Hematopoietic multipotent progenitor cell treated with erythropoietin and hydrocortisone succinate and interleukin-3 and kit ligand, for 15 days (in vitro differentiated cells): ENCODE data around the gene BEGAIN.

Source experiments
- DNase-seq: peaks from one replicate; pipeline ENCODE4 v3.0.0-alpha.2; 2015; ENCODE audit warnings: low spot score

The BEGAIN gene

GRCh38 chr14:100601064-100601463 is 13.8 kb upstream of the BEGAIN start:
- DNase-seq: no peak

DNA sequence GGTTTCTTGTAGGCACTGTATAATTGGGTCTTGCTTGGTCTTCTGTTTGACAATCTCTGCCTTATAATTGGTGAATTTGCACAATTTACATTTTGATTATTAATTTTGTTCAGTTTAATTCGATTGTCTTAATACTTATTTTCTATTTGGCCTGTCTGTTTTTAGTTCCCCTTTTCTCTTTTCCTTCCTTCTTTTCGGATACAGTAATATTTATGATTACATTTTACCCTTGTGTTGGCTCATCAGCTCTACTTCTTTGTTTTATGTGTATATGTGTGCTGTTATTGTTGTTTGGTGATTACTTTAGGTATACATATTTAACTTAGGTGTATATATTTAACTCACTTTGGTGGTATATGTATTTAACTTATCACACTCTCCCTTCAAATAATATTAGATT is 12.8 kb upstream of the BEGAIN start:
- DNase-seq: no peak

- DNase-seq: no peak
Observed at GRCh38 chr14:100594625-100594951, 7.4 kb upstream of the BEGAIN start.

GRCh38 chr14:100593751-100594624 is 6.8 kb upstream of the BEGAIN start:
- DNase-seq: no peak

DNA sequence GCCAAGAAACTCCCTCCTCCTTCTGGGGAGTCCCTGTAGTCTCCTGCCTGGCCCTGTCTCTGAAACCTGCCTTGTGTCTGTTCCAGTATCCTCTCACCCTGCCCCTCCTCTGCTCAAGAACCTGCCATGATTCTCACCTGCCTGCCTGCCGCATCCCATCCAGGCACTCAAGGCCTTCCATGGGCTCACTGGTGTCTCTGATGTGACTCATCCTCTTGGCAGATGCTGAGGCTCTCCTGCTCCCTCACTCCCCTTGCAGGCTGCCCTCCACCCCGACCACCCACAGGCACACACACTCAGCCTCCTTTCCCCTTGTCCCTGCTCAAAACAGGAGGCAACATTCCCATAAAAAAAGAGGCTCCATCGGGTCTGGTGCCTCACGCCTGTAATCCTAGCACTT is 5.8 kb upstream of the BEGAIN start:
- DNase-seq: no peak

GRCh38 chr14:100592461-100592891 is 5.3 kb upstream of the BEGAIN start:
- no peak for DNase-seq

DNA sequence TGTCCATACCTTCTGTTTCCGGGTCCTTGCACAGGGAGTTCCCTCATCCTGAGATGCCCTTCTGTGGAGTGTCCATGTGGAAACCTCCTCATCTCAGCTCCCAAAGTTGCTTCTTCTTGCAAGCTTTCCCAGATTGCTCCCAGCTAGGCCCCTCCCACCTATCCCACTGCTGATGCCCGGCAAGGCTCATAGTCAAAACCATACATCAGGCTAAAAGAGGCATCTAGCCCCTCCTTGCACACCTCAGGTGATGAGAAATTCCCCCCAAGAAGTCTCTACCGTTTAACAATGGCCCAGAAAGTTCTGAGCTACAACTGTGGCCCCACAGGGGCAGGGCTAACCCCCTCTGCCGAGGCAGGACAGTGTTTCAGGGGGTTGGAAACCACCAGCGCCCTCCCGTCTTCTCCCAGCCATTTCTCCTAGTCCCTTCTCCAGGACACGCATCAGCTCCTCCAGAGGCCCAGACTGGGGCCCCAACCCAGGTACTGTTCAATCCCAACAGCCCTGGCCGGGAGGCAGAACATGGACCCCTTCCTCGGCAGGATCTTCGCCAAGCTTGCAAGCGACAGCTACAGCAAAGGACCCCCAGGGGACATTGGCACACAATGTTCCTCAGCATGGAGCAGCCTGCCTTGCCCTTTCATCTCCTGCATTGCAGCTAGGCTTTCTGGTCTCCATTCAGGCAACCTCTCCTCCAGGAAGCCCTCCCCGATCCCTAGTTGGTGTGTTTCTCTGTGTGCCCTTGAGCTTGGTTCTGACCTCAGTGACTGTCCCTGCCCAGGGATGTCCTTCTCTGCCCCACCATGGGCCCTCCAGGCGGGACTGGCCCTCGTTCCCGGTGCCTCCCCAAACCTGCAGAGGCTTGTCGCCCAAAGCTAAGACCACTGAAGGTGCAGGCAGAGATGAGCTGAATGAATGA is 4.5 kb upstream of the BEGAIN start:
- no peak for DNase-seq

- DNase-seq: no peak
Observed at GRCh38 chr14:100590726-100591452, 3.7 kb upstream of the BEGAIN start.

GRCh38 chr14:100589760-100590469 is 2.7 kb upstream of the BEGAIN start:
- DNase-seq: no peak

- DNase-seq: no peak
Observed at GRCh38 chr14:100589071-100589759, 2.0 kb upstream of the BEGAIN start.

DNA sequence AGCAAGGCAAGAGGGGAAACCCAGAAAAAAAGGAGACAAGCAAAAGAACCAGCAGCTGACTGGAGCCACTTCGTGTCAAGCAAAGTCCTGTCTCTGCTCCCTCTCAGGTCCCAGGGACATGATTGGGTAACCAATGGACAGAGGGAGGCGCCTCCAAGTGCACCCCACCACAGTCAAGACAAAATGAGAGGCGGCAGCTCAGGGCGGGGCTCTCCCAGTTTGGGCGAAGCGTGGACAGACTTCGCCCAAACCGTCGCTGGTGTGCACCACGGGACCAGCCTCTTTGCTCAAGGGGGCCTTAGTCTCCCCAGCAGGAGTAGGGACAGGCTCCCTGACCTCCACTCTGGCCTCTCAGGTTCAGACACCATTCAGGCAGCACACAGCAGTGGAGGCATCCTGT is 1.5 kb upstream of the BEGAIN start:
- DNase-seq: no peak

GRCh38 chr14:100587763-100588411 is 670 bp upstream of the BEGAIN start:
- DNase-seq: no peak

DNA sequence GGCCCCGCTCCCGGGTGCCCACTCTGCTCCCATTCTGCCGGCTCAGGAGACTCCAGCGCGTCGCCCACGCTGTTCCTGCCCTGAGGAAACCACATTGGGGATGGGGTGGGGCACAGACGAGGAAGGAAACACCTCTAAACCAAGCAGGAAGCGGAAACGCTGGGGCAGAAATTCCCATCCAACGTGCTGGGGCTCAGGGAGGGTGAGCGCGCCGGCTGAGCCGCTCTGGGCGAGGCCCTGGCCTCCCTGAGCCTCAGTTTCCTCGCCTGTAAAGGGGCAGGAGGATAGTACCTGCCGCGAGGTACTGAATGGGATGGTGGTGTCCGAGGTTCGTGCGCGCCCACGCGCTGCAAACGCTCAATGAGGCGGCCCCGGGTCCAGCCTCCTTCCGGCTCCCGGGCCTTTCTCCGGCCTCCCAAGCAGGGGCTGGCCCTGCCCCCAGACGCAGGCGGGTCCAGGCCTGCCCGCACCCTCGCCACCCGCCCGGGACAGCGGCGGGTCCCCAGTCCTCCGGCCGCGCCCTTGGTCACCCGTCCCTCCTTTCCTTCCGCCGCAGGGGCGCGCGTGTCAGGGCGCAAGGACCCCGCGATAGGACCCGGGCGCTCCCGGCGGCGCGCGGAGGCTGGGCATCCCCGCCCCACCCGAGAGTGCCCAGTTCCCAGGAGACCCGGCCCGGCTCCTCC is 673 bp downstream of the BEGAIN start:
- no peak for DNase-seq

DNA sequence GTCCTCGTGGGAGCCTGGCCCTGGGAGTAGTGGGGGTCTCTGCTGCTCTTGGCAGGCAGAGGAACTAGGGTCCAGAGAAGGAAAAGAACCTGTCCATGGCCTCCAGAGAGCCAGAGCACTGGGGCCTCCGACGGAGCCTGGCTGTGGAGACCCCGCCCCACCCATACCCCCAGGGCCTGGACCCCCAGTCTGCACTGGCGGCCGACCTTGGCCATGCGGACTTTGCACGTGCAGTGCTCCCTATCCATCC is 1.1 kb downstream of the BEGAIN start:
- DNase-seq: no peak

- no peak for DNase-seq
Observed at GRCh38 chr14:100585448-100586152, 1.6 kb downstream of the BEGAIN start.

DNA sequence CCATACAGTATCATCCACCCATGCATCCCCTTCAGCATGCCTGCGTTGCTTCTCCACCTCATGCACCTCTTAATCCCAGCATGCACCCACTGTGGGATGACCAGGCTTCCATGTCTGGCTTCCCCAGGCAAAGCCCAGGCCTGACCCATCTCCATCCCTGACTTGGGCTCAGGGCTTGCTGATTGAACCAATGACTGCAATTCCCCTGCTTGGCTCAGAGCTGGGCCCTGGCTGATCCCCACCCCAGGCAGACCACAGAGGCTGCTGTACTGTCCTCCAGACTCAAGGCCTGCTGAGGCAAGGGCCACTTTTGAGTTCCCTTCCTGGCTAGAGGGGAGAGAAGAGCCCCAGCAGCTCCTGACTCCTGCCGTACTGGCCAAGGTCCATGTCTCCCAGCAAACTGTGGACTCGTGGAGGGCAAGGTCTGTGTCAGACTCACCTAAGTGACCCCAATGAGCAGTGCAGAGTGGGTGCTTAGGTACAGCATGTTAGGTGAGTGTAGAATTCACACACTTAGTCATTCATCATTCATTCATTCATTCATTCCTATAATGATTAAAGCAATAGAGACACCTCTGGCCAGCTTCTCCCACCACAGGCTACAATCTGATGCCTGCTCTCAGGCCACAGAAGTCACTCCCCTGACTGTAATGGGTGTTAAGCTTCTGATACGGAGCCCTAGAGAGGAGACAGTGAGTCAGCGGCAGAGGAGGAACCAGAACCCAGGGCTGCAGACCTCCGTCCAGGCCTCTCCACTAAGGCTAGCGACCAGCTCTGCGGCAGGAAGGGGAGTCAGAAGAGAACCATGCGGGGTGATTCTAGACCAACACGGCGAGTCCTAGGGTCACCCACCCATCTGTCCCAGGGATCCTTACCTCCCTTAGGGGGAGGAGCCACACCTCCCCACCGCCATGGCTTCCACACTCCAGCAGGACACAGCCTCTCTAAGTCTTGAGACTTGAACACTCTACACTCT is 2.9 kb downstream of the BEGAIN start:
- DNase-seq: no peak

GRCh38 chr14:100583245-100583644 is 4.0 kb downstream of the BEGAIN start:
- DNase-seq: no peak

- DNase-seq: no peak
Observed at GRCh38 chr14:100582496-100583165, 4.6 kb downstream of the BEGAIN start.
